Suprapubic skin (tissue), 3 donors: ENCODE measurements around the gene SLC25A22.

Experiments
- CTCF ChIP-seq, 2 donors: fragments of 200-600 bp in 1 of 2; fragments of 450-650 bp in 1 of 2; sonication (generic) in 1 of 2; IDR thresholded peaks; one replicate each; pipeline ENCODE4 v1.5.1; 2016 to 2019; ENCODE audit warnings: antibody characterized with exemption in 2 of 2, mild to moderate bottlenecking in 1 of 2, moderate library complexity in 1 of 2
- POLR2AphosphoS5 ChIP-seq, 3 donors: sonication (generic); formaldehyde crosslinking; IDR thresholded peaks; one replicate each; pipeline ENCODE4 v1.6.1; 2017; ENCODE audit warnings: antibody characterized with exemption in 3 of 3

GRCh38 chr11:788953-789940, 8.8 kb downstream of the SLC25A22 start:
- TF ChIP-seq CTCF (IDR thresholded peaks at IDR 0.05) (no peak), POLR2AphosphoS5 (IDR thresholded peaks at IDR 0.05) (no peak)
